Right ventricle myocardium superior (tissue), 1 donor: Measurements from ENCODE around the gene FOXK1. TPM values are rescaled to one million over a fixed set of nuclear protein-coding genes. Genes with fewer than 3 reads are reported as not detected.
"Not testable (repeated sequence)": the region's sequence is repeated elsewhere in the genome, so short reads cannot be mapped to it uniquely, and the experiment has no call there.

Experiments used
- ATAC-seq: fragments of 200-7000 bp; cut with Tn5 transposase; one replicate; pipeline ENCODE4 v1.9.1; 2020; ENCODE audit warnings: mild to moderate bottlenecking; ENCODE audit not compliant: poor library complexity
- DNase-seq: peaks from one replicate; pipeline ENCODE4 v3.0.0-alpha.2; 2020
- intact Hi-C: fragments of 100-400 bp; cut with DNase I; formaldehyde crosslinking; loops from one replicate; pipeline ENCODE4 v1.11.2; 2022
- total RNA-seq: library from RNA; stranded (reverse); fragmentation: NEBNext Ultra II Directional; extraction: Animal tissue kit (Norgen Biotek cat#: 25700); gene quantifications from one replicate; pipeline ENCODE4 v1.2.1, GENCODE V29; 2021
- donor health status: DM: no; HTN: yes; CAD: no; lungs with severe emphysema.

The FOXK1 gene
- total RNA-seq, 1 donor from 2014 or later: 16.8 TPM

DNA sequence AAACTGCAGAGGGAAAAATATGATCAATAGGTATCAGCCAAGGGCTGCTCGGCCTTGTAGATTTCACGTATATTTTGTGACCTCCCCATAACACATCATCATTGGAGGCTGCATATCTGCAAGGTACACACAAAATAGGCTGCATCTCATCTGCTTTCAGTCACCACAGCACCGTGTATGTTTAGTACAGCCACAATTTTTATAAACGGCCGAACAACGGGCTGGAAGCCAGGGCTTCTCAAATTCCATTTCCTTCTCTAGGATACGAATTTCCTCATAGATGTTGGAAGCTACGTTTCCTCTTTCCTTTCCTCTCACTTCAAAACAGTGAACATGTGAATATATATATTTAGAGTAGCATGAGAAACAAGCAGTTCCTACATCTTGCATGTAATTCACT, 20.2 kb upstream of the FOXK1 start:
- no peak for DNase-seq
- intact Hi-C loops: no loop called here
- ATAC-seq: no peak

DNA sequence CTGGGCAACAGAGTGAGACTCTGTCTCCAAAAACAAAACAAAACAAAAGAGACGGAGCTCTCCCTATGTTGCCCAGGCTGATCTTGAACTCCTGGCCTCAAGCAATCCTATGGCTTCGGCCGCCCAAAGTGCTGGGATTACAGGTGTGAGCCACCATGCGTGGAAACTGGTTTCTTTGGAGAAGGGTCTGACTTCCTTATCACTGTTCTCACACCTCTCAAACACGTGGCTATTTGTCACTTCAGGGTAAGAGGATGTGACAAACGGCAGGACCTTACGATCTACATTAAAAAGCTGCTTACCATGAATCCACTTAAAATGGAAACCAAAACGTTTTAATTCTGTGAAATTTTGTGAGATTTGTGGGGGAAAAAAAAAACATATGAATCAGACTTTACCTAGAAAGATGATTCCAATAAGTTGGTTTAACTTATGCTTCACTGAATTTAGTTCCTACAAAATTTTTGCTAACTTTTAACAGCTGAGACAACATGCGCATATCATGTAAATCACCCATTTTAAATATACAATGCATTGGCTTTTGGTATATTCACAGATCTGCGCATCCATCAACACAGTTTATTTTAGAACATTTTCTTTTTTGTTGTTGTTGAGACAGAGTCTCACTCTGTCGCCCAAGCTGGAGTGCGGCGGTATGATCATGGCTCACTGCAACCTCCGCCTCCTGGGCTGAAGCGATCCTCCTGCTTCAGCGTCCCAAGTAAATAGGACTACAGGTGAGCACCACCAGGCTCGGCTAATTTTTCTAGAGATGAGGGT, 18.7 kb upstream of the FOXK1 start:
- no peak for DNase-seq
- ATAC-seq: no peak
- intact Hi-C loops: no loop called here

DNA sequence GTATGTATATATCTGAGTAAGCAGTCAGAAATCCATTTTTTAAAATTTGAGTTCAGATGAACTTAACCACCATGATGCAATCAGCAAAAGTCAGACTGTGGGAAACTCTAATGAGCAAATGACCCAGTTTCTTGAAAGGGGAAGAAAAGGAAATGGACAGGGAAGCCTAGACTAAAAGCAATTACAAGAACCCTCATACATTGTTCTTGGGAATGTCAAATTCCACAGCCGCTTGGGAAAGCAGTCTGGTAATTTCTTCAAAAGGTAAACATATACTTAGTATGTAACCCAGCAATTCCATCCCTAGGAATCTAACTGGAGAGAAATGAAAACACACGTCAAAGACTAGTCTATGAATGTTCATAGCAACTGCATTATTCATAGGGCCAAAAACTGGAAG, 16.4 kb upstream of the FOXK1 start:
- intact Hi-C loops: no loop called here
- DNase-seq: no peak
- ATAC-seq: no peak

DNA sequence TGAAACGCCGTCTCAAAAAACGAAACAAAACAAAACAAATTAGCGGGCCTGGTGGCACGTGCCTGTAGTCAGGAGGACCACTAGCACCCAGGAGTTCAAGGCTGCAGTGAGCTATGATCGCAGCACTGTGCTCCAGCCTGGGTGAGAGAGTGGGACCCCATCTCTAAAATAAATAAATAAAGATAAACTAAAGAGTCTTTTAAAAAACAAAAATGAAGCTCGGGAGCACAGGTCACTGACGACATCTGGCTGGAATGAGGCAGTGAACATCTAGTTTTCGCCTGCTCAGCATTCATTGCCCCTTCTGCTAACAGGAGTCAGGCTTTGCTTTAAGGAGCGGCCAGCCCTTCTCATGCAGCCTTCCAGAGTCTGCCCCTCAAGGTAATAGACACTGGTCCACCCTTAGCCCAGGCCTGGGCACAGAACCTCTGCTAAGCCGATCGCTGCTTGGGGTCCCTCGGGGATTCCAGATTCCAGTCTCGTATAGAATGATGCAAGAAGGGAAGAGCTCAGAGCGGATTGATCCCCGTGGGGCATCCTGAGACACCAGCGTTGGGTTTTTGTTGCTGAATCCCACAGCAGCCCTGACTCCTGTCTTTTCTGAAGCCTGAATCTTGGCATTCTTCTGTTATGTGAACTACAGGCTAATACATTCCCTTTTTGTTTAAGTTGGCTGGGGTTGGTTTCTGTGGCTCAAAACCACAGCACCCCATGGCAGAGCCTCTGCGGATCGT, 14.2 kb upstream of the FOXK1 start:
- intact Hi-C loops: no loop called here
- DNase-seq (no peak), ATAC-seq (no peak)

DNA sequence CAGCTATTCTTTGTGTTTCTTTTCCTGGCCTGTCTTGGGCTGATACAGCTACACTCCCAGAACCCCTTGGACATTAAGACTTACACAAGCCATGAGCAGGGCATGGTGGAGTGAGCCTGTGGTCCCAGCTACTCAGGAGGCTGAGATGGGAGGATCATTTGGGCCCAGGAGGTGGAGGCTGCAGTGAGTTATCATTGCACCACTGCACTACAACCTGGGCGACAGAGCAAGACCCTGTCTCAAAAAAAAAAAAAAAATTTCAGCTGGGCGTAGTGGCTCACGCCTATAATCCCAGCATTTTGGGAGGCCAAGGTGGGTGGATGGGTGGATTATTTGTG, 13.6 kb upstream of the FOXK1 start:
- DNase-seq (no peak), ATAC-seq (no peak)
- intact Hi-C loops: no loop called here

DNA sequence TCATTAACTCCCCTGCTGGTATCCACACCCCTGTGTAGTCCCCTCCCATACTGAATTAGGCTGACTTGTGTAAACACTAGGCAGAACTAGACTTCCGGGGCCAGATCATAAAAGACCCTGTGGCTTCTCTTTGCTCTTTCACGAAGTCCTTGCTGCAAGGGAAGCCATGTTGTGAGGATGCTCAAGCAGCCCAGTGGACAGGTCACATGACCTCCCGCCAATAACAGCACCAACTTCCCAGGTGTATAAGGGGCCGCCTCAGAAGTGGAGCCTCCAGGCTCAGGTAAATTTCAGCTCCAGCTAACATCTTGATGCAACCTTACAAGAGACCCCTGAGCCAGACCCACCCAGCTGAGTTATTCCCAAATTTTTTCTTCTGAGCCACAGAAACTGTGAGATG, 11.3 kb upstream of the FOXK1 start:
- intact Hi-C loops: no loop called here
- no peak for DNase-seq
- no peak for ATAC-seq

DNA sequence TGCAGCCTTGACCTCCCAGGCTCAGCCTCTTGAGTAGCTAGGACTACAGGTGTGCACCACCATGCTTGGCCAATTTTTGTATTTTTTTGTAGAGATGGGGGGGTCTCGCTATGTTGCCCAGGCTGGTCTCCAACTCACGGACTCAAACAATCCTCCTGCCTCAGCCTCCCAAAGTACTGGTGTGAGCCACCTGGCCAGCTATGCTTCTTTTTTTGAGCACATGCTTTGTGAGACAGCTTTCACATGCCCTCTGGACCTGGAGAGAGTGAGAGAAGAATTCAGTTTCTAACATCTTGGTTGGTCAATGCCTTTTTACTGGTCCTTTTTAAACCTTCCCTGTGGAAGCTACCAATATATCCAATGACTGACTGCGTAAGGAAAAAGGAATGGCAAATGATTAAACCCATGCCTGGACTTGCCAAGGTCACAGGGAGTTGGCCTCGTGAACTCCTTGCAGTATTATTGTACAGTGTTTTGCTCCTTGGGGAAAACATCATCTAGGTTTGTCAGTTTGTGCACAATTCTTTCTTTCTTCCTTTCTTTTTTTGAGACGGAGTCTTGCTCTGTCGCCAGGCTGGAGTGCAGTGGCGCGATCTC, 6.2 kb upstream of the FOXK1 start:
- no peak for DNase-seq
- intact Hi-C loops: no loop called here
- ATAC-seq: no peak

DNA sequence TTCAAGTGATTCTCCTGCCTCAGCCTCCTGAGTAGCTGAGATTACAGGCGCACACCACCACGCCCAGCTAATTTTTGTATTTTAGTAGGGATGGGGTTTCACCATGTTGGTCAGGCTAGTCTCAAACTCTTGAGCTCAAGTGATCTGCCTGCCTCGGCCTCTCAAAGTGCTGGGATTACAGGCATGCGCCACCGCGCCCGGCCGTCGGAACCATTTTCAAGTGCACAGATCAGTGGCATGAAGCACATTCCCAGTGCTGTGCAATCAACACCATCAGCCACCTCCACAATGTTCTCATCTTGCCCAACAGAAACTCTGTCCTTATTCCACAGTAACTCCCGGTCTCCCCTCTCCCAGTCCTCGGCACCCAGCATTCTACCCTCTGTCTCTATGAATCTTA, 4.6 kb upstream of the FOXK1 start:
- DNase-seq, ATAC-seq, intact Hi-C loops: not testable (repeated sequence)

DNA sequence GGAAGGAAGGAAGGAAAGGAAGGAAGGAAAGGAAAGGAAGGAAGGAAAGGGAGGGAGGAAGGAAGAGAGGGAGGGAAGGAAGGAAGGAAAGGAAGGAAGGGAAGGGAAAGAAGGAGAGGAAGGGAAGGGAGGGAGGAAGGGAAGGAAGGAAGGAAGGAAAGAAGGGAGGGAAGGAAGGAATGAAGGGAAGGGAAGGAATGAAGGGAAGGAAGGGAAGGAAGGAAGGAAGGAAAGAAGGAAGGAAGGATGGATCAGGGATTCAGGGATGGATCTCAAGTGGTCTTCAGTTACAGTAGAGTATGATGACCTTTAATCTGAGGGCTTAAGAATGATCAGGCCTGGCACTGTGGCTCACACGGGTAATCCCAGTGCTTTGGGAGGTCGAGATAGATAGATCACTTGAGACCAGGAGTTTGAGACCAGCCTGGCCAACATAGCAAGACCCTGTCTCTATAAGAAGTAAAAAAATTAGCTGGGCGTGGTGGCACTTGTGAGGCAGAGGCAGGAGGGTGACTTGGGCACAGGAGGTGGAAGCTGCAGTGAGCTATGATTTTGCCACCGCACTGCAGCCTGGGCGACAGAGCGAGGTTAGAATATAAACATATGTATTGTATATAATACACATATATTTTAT, 760 bp upstream of the FOXK1 start:
- ATAC-seq: no peak
- intact Hi-C loops: loop anchor here (5.0 kb wide), 1 partner anchor 56 kb away; no protein-coding TSS in a partner anchor
- no peak for DNase-seq

DNA sequence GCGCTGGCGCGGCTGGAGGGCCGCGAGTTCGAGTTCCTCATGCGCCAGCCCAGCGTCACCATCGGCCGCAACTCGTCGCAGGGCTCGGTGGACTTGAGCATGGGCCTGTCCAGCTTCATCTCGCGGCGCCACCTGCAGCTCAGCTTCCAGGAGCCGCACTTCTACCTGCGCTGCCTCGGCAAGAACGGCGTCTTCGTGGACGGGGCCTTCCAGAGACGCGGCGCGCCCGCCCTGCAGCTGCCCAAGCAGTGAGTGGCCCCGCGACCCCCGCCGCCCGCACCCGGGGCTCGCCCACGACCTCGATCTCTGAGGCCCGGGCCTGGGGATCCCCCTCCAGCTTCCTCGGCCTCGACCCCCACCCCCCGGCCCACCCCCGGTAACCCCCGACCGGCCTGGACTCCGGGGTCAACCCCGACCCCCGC, 537 bp downstream of the FOXK1 start:
- intact Hi-C loops: loop anchor here (2.0 to 5.0 kb wide), 2 partner anchors 40 to 55 kb away; no protein-coding TSS in a partner anchor
- ATAC-seq: peak; percentile 47
- peak; percentile 75 for DNase-seq

DNA sequence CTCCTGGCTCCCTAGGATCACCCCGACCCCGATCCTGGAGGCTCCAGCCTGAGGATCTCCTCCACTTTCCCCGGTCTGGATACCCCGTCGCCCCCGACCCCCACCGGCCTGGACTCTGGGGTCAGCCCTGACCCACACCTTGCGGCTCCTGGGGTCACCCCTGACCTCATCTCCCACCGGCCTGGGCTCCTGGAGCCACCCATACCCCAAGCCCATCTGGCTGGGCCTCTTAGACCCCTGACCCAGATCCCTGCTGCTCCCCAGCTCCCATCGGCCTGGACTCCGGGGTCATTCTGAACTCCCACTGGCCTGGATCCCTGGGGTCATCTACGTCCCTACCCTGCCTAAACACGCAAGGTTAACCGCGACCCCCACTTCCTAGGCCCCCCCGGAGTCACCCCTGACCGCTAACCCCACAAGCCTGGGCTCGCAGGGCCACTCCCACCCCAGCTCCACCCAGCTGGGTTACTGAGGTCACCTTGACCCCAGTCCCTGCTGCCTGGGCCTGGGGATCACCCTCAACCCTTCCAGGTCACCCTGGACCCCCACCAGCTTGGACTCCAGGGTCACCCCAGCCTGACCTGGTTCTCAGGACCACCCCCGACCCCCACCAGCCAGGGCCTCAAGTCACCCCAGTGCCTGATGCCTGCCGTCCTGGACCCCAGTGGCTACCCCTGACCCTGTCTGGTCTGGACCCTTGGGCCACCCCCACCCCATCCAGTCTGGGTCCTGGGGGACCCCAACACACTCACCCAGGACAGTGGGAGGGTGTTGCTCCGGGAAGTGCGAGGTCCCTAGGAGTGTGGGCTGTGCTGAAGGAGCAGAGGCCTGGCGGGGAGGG, 1.2 kb downstream of the FOXK1 start:
- peak; percentile 68 for ATAC-seq
- intact Hi-C loops: loop anchor here (2.0 to 5.0 kb wide), 2 partner anchors 40 to 54 kb away; no protein-coding TSS in a partner anchor

DNA sequence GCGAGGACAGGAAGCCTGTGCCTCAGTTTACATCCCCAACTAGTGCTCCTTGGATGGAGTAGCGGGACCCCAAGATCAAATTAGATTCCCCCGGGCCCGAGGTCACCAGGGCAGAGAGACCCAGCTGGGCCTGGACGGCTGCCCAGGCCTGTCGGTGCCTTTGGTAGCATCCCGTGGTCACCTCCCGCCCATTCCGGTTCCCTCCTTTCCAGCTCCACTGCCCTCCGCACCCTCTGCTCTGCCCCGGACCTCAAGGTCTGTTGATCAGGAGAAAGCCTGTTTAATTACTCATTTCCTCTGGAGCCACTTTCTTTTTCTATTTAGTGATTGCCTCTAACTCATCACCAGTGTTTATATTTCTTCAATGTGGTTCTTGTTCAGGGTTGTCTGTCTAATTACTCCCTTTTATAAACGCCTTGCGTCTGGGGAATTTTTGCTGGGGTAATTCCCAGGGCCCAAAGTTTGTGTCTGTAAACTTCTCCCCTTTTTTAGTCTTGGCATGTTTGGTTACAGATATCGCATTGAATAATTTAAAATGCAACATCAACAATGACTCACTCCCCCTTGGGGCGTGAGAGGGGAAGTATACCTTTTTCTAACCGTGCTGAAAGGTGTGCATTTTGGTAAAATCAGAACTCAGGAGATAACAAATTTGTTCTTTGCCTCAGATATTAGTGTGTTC, 1.9 kb downstream of the FOXK1 start:
- peak; percentile 79 for ATAC-seq

More for the DNA sequence above, 1.2 kb downstream of the FOXK1 start:
- DNase-seq: peak; percentile 51

DNA sequence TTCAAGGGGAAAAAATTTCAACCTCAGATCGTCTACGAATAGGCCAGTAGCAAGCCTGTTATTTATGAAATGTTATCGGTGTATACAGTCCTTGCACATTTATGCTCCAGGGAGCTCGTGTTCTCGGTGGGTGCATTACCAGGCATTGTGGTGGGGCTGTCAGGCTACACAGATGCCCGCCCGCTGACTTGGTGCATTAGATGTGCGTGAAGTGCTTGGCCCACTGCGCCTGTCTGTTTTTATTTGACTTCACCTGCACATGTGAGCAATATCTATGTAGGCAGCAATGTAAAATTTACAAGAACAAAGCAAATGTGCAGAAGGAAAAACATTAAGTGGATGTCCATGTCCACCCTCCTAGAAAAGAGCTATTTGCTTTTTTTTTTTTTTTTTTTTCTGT, 2.8 kb downstream of the FOXK1 start:
- DNase-seq: no peak
- intact Hi-C loops: loop anchor here (5.0 kb wide), 1 partner anchor 52 kb away; no protein-coding TSS in a partner anchor
- ATAC-seq: no peak

More for the DNA sequence above, 1.9 kb downstream of the FOXK1 start:
- DNase-seq: peak; percentile 83
- intact Hi-C loops: loop anchor here (2.0 to 5.0 kb wide), 2 partner anchors 41 to 53 kb away; no protein-coding TSS in a partner anchor

DNA sequence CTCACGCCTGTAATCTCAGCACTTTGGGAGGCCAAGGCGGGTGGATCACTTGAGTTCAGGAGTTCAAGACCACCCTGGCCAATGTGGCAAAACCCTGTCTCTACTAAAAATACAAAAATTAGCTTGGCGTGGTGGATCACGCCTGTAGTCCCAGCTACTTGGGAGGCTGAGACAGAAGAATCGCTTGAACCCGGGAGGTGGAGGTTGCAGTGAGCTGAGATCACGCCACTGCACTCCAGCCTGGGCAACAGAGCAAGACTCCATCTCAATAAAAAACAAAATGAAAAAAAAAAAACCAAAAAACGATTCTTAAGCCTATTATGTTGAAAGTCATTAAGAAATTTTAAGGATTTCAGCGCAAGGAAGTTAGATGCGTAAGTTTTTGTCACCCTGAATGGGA, 3.6 kb downstream of the FOXK1 start:
- ATAC-seq, intact Hi-C loops, DNase-seq: not testable (repeated sequence)

DNA sequence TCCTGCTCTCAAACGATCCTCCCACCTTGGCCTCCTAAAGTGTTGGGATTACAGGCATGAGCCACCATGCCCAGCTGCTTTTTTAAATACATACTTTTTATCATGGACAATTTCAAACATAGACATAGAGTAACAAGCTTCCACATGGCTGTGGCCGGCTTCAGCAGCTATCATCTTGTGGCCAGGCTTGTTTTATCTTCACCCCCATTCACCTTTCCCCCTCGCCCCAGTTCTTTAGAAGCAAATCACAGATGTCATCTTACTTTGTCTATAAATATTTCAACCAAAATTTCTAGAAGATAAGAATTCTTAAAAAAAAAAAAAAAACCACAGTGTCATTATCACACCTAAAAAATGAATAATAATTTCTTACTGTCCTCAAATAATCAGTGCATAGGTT, 5.9 kb downstream of the FOXK1 start:
- intact Hi-C loops: no loop called here
- DNase-seq (no peak), ATAC-seq (no peak)

DNA sequence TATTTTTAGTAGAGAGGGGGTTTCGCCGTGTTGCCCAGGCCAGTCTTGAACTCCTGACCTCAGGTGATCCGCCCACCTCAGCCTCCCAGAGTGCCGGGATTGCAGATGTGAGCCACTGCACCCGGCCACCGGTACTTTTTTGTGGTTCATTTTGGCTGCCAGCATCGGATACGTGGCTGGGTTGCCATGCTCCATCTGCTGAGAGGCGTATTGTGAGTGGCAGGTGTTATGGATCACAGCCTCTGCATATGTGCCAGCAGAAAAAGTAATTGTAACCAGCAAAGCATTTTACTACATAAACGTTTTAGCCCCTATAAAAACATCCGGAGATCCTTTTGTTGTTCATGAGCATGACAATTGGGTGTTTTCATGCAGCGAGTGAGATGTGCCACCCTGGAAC, 7.1 kb downstream of the FOXK1 start:
- intact Hi-C loops: no loop called here
- peak; percentile 10 for DNase-seq
- no peak for ATAC-seq

DNA sequence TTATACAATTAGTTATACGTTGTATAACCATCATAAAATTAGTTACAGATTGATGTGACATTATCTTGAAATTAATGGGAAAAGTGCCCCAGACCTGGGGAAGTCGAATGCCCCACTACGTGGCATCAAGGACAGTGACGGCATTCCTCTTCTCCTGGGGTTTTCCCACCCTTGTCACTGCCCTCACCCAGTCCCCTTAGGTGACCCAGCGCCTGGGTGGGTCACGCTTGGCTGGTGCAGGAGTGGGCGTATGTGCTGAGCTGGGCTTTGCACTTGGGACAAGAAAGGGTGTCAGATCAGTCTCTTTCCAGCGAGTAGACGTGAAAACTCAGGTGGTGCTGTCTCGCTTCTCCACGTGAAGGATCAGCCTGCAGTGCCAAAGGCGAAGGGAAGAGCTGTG, 7.6 kb downstream of the FOXK1 start:
- DNase-seq (peak; percentile 8), ATAC-seq (no peak)
- intact Hi-C loops: no loop called here
